Measurements from ENCODE around the gene MCM9.

GRCh38 chr6:118869894-118870589, 64.9 kb downstream of the MCM9 start:
- TF ChIP-seq POLR2A (IDR thresholded peaks at IDR 0.05) (no peak), CTCF (IDR thresholded peaks at IDR 0.05) (no peak)
